OCI-LY7 (cell line): ENCODE data around the gene FOXL3. TPM values are rescaled to one million over a fixed set of nuclear protein-coding genes. Genes with fewer than 3 reads are reported as not detected.

Source experiments
- BruUV-seq: library from RNA; stranded (reverse); fragments of 400-500 nt; replicated peaks from 2 replicates; lab custom pipeline; 2021; lab: Mats Ljungman, UMichigan
- CTCF ChIA-PET: fragments of 300-600 bp; sonication (Branson Sonifier 250); formaldehyde crosslinking; loops from one replicate; lab custom pipeline; 2022; ENCODE audit warnings: antibody characterized with exemption; ENCODE audit not compliant: unreplicated experiment; lab: Charles Lee
- POLR2A ChIA-PET: fragments of 300-600 bp; sonication (Branson Sonifier 250); formaldehyde crosslinking; loops from one replicate; lab custom pipeline; 2022; ENCODE audit warnings: antibody characterized with exemption; lab: Charles Lee
- DNase-seq: peaks from one replicate; pipeline ENCODE4 v3.0.0-alpha.2; 2015; ENCODE audit warnings: low spot score
- H2AFZ ChIP-seq: fragments of 200-600 bp; sonication (generic), shearing (Covaris generic); 2 replicates; pipeline ENCODE4 v1.6.1; 2014; ENCODE audit warnings: mild to moderate bottlenecking, antibody characterized with exemption, low read length, moderate library complexity
- H3K27ac ChIP-seq: fragments of 200-600 bp; sonication (generic); 2 replicates; pipeline ENCODE4 v1.5.1; 2014; ENCODE audit warnings: mixed run types, low read depth, mild to moderate bottlenecking, moderate library complexity, low read length, inconsistent platforms; ENCODE audit not compliant: poor library complexity, severe bottlenecking
- H3K36me3 ChIP-seq: fragments of 200-600 bp; sonication (generic); 2 replicates; pipeline ENCODE4 v1.6.1; 2014; ENCODE audit warnings: mild to moderate bottlenecking, antibody characterized with exemption, low read length, moderate library complexity, mixed read lengths; ENCODE audit not compliant: insufficient read depth
- H3K4me1 ChIP-seq: fragments of 200-600 bp; sonication (generic); 2 replicates; pipeline ENCODE4 v1.5.1; 2014; ENCODE audit warnings: mild to moderate bottlenecking, low read length; ENCODE audit not compliant: insufficient read depth, poor library complexity, severe bottlenecking
- H3K4me2 ChIP-seq: fragments of 200-600 bp; sonication (generic); 2 replicates; pipeline ENCODE4 v1.6.1; 2014; ENCODE audit warnings: mild to moderate bottlenecking, low read length
- H3K4me3 ChIP-seq: fragments of 200-600 bp; sonication (generic); 2 replicates; pipeline ENCODE4 v1.5.1; 2014; ENCODE audit warnings: mild to moderate bottlenecking, low read depth, low read length; ENCODE audit not compliant: poor library complexity, severe bottlenecking
- H3K79me2 ChIP-seq: fragments of 200-600 bp; sonication (generic); 2 replicates; pipeline ENCODE4 v1.6.1; 2016; ENCODE audit warnings: low read depth, mild to moderate bottlenecking, low read length, moderate library complexity, mixed read lengths; ENCODE audit not compliant: insufficient read depth
- H3K9me2 ChIP-seq: fragments of 200-600 bp; sonication (generic); 2 replicates; pipeline ENCODE4 v1.6.1; 2016; ENCODE audit warnings: mild to moderate bottlenecking, low read length, mixed read lengths; ENCODE audit not compliant: insufficient read depth
- H3K9me3 ChIP-seq: fragments of 200-600 bp; sonication (generic); 2 replicates; pipeline ENCODE4 v1.6.1; 2014; ENCODE audit warnings: mild to moderate bottlenecking, mixed run types, low read length, mixed read lengths
- H4K20me1 ChIP-seq: fragments of 200-600 bp; sonication (generic); 2 replicates; pipeline ENCODE4 v1.6.1; 2014; ENCODE audit warnings: mild to moderate bottlenecking, antibody characterized with exemption, low read length, moderate library complexity, mixed read lengths; ENCODE audit not compliant: insufficient read depth
- EZH2phosphoT487 ChIP-seq: fragments of 200-600 bp; sonication (generic); IDR thresholded peaks from 2 replicates; pipeline ENCODE4 v1.6.1; 2018; ENCODE audit warnings: low read depth, borderline replicate concordance, mild to moderate bottlenecking, mixed run types, antibody characterized with exemption, low read length, moderate library complexity, mixed read lengths
- intact Hi-C: fragments of 100-400 bp; cut with micrococcal nuclease; formaldehyde crosslinking; loops from one replicate; pipeline ENCODE4 v1.10.0; 2022; ENCODE audit not compliant: unreplicated experiment
- total RNA-seq, 2 experiments: library from RNA; depleted of rRNA in 1 of 2; stranded (reverse); fragments of >200 nt in 1 of 2; shearing (Covaris generic) in 1 of 2; gene quantifications; 2 replicates each; pipeline ENCODE4 v1.2.3, GENCODE V29; 2014 to 2022
- TF ChIP-seq, protein P1 (sequence below): fragments of 200-600 bp; sonication (generic); conservative IDR thresholded peaks from 2 replicates; pipeline ENCODE4 v1.5.1; 2014; ENCODE audit warnings: mild to moderate bottlenecking, antibody characterized with exemption, low read length, moderate library complexity, mixed read lengths

FOXL3 gene
- total RNA-seq, 2 experiments from 2014 or later, result not detected

GRCh38 chr7:244974-245373, 45.0 kb upstream of the FOXL3 start:
- ChIA-PET CTCF (no interaction called here), POLR2A (no interaction called here)
- Histone ChIP-seq H3K4me3 (no peak overlapping the region), H3K79me2 (no peaks in the 10 kb centered on the region), H3K27ac (no peak overlapping the region), H3K4me1 (no peaks in the 10 kb centered on the region), H4K20me1 (no peaks in the 10 kb centered on the region), H3K9me2 (no peaks in the 10 kb centered on the region), H3K36me3 (no peaks in the 10 kb centered on the region), H3K9me3 (no peaks in the 10 kb centered on the region), H2AFZ (no peak overlapping the region), H3K4me2 (no peak overlapping the region)
- BruUV-seq, result no TSS peak
- no peak for DNase-seq
- TF ChIP-seq, protein P1, sequence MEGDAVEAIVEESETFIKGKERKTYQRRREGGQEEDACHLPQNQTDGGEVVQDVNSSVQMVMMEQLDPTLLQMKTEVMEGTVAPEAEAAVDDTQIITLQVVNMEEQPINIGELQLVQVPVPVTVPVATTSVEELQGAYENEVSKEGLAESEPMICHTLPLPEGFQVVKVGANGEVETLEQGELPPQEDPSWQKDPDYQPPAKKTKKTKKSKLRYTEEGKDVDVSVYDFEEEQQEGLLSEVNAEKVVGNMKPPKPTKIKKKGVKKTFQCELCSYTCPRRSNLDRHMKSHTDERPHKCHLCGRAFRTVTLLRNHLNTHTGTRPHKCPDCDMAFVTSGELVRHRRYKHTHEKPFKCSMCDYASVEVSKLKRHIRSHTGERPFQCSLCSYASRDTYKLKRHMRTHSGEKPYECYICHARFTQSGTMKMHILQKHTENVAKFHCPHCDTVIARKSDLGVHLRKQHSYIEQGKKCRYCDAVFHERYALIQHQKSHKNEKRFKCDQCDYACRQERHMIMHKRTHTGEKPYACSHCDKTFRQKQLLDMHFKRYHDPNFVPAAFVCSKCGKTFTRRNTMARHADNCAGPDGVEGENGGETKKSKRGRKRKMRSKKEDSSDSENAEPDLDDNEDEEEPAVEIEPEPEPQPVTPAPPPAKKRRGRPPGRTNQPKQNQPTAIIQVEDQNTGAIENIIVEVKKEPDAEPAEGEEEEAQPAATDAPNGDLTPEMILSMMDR, result no peak
- no peak for TF ChIP-seq EZH2phosphoT487
- intact Hi-C loops, result no loop called here

GRCh38 chr7:245574-246295, 44.2 kb upstream of the FOXL3 start:
- no peaks in the 10 kb centered on the region for H3K79me2 ChIP-seq
- no peak overlapping the region for H3K27ac ChIP-seq
- no peak for DNase-seq
- no peaks in the 10 kb centered on the region for H3K36me3 ChIP-seq
- ChIA-PET CTCF (no interaction called here), POLR2A (no interaction called here)
- no TSS peak for BruUV-seq
- H2AFZ ChIP-seq, result no peak overlapping the region
- TF ChIP-seq, protein P1, result no peak
- no peak for TF ChIP-seq EZH2phosphoT487
- no peaks in the 10 kb centered on the region for H3K4me1 ChIP-seq
- no peaks in the 10 kb centered on the region for H3K9me2 ChIP-seq
- H4K20me1 ChIP-seq, result no peaks in the 10 kb centered on the region
- H3K4me2 ChIP-seq, result no peak overlapping the region
- intact Hi-C loops, result no loop called here
- H3K9me3 ChIP-seq, result no peaks in the 10 kb centered on the region
- no peak overlapping the region for H3K4me3 ChIP-seq

DNA sequence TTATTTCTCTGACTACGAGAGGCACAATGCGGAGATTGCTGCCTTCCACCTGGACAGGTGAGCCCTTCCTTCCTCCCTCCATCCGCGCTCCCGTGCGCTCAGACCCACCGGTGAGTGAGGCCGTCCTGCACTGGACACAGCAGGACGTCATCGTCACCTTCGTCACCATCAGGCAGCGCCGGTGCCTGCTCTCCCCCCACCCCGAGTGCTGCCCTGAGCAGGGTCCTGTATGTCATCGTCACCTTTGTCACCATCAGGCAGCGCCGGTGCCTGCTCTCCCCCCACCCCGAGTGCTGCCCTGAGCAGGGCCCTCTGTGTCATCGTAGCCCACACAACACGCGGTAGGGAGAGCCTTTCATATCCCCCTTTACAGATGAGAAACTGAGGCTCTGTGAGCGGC, 43.5 kb upstream of the FOXL3 start:
- no peak overlapping the region for H3K4me2 ChIP-seq
- ChIA-PET POLR2A (no interaction called here), CTCF (no interaction called here)
- H3K79me2 ChIP-seq, result no peaks in the 10 kb centered on the region
- no peaks in the 10 kb centered on the region for H3K9me2 ChIP-seq
- DNase-seq, result no peak
- no peak overlapping the region for H2AFZ ChIP-seq
- TF ChIP-seq EZH2phosphoT487, result no peak
- TF ChIP-seq, protein P1, result no peak
- no TSS peak for BruUV-seq
- no peak overlapping the region for H3K4me3 ChIP-seq
- no peak overlapping the region for H3K27ac ChIP-seq
- H3K9me3 ChIP-seq, result no peaks in the 10 kb centered on the region
- no peaks in the 10 kb centered on the region for H3K4me1 ChIP-seq
- no peaks in the 10 kb centered on the region for H4K20me1 ChIP-seq
- no peaks in the 10 kb centered on the region for H3K36me3 ChIP-seq
- intact Hi-C loops, result no loop called here
